H9 (cell line): ENCODE measurements around the gene ENO3. TPM values are rescaled to one million over a fixed set of nuclear protein-coding genes. Genes with fewer than 3 reads are reported as not detected.

Experiments used
- DNase-seq: peaks from one replicate; pipeline ENCODE4 v3.0.0-alpha.2; 2017
- H2AFZ ChIP-seq: one replicate; pipeline ENCODE4 v1.6.1; 2013; ENCODE audit warnings: mild to moderate bottlenecking, low read length, control low read depth, moderate library complexity
- H2AK5ac ChIP-seq: 2 replicates; pipeline ENCODE4 v1.6.1; 2013; ENCODE audit warnings: low read length, control low read depth, mixed read lengths; ENCODE audit not compliant: insufficient read length
- H2BK120ac ChIP-seq: one replicate; pipeline ENCODE4 v1.6.1; 2013; ENCODE audit warnings: low read depth, mild to moderate bottlenecking, low read length, control low read depth, inconsistent platforms; ENCODE audit not compliant: poor library complexity, severe bottlenecking
- H2BK12ac ChIP-seq: 2 replicates; pipeline ENCODE4 v1.6.1; 2013; ENCODE audit warnings: low read length, control low read depth, mixed read lengths, low read depth; ENCODE audit not compliant: insufficient read length
- H2BK15ac ChIP-seq: 2 replicates; pipeline ENCODE4 v1.6.1; 2013; ENCODE audit warnings: low read depth, low read length, control low read depth
- H2BK20ac ChIP-seq: one replicate; pipeline ENCODE4 v1.6.1; 2013; ENCODE audit warnings: low read depth, mild to moderate bottlenecking, low read length, control low read depth, inconsistent platforms; ENCODE audit not compliant: poor library complexity, severe bottlenecking
- H2BK5ac ChIP-seq: 2 replicates; pipeline ENCODE4 v1.6.1; 2013; ENCODE audit warnings: low read length, control low read depth, mixed read lengths; ENCODE audit not compliant: insufficient read length
- H3K14ac ChIP-seq: 2 replicates; pipeline ENCODE4 v1.6.1; 2013; ENCODE audit warnings: low read length, control low read depth; ENCODE audit not compliant: insufficient read depth
- H3K18ac ChIP-seq: 2 replicates; pipeline ENCODE4 v1.6.1; 2013; ENCODE audit warnings: low read depth, mild to moderate bottlenecking, mixed read lengths, low read length, control low read depth; ENCODE audit not compliant: insufficient read length
- H3K23ac ChIP-seq: 2 replicates; pipeline ENCODE4 v1.6.1; 2013; ENCODE audit warnings: low read length, control low read depth, mixed read lengths, low read depth; ENCODE audit not compliant: insufficient read length
- H3K23me2 ChIP-seq: 2 replicates; pipeline ENCODE4 v1.6.1; 2013; ENCODE audit warnings: low read depth, mild to moderate bottlenecking, mixed read lengths, low read length, control low read depth; ENCODE audit not compliant: insufficient read length, poor library complexity, severe bottlenecking
- H3K27ac ChIP-seq: 2 replicates; pipeline ENCODE4 v1.5.1; 2013; ENCODE audit warnings: low read length, control low read depth, mixed read lengths, low read depth; ENCODE audit not compliant: insufficient read length
- H3K27me3 ChIP-seq: 2 replicates; pipeline ENCODE4 v1.6.1; 2013; ENCODE audit warnings: low read length, control low read depth, inconsistent platforms; ENCODE audit not compliant: insufficient read depth
- H3K4ac ChIP-seq: 2 replicates; pipeline ENCODE4 v1.6.1; 2013; ENCODE audit warnings: low read depth, mild to moderate bottlenecking, control low read depth, inconsistent platforms, low read length, moderate library complexity
- H3K4me1 ChIP-seq: 2 replicates; pipeline ENCODE4 v1.6.1; 2013; ENCODE audit warnings: low read length, control low read depth, inconsistent platforms; ENCODE audit not compliant: insufficient read depth
- H3K4me2 ChIP-seq: 2 replicates; pipeline ENCODE4 v1.6.1; 2013; ENCODE audit warnings: low read length, control low read depth, mixed read lengths; ENCODE audit not compliant: insufficient read length, insufficient read depth
- H3K56ac ChIP-seq: 2 replicates; pipeline ENCODE4 v1.6.1; 2013; ENCODE audit warnings: low read depth, mild to moderate bottlenecking, mixed read lengths, low read length, control low read depth; ENCODE audit not compliant: insufficient read length
- H3K79me1 ChIP-seq: 2 replicates; pipeline ENCODE4 v1.6.1; 2013; ENCODE audit warnings: low read depth, mild to moderate bottlenecking, moderate library complexity, low read length, control low read depth, inconsistent platforms; ENCODE audit not compliant: insufficient read depth, poor library complexity, severe bottlenecking
- H3K79me2 ChIP-seq: 2 replicates; pipeline ENCODE4 v1.6.1; 2013; ENCODE audit warnings: low read length, control low read depth, inconsistent platforms; ENCODE audit not compliant: insufficient read depth
- H3K9ac ChIP-seq: 2 replicates; pipeline ENCODE4 v1.6.1; 2013; ENCODE audit warnings: low read length, control low read depth, mixed read lengths; ENCODE audit not compliant: insufficient read length; ENCODE audit errors: extremely low read depth
- H3K9me3 ChIP-seq: one replicate; pipeline ENCODE4 v1.6.1; 2013; ENCODE audit warnings: low read depth, low read length, inconsistent platforms; ENCODE audit not compliant: control insufficient read depth
- H3T11ph ChIP-seq: one replicate; pipeline ENCODE4 v1.6.1; 2013; ENCODE audit warnings: mild to moderate bottlenecking, low read length, control low read depth, inconsistent platforms
- H4K20me1 ChIP-seq: one replicate; pipeline ENCODE4 v1.6.1; 2013; ENCODE audit not compliant: control insufficient read depth, insufficient read length, insufficient read depth
- H4K5ac ChIP-seq: 2 replicates; pipeline ENCODE4 v1.6.1; 2013; ENCODE audit warnings: low read depth, mild to moderate bottlenecking, mixed read lengths, low read length, control low read depth; ENCODE audit not compliant: insufficient read length
- H4K8ac ChIP-seq: replicated peaks from 2 replicates; pipeline ENCODE4 v1.6.1; 2013; ENCODE audit warnings: low read length, control low read depth, mixed read lengths, low read depth; ENCODE audit not compliant: insufficient read length
- H4K91ac ChIP-seq: 2 replicates; pipeline ENCODE4 v1.6.1; 2013; ENCODE audit warnings: low read depth, mild to moderate bottlenecking, moderate library complexity, mixed read lengths, low read length, control low read depth; ENCODE audit not compliant: insufficient read length
- H3K27ac Mint-ChIP-seq, 3 experiments: 2 replicates in 2 of 3; 3 replicates in 1 of 3; pipeline ENCODE4 v1.8.0; 2020 to 2021; ENCODE audit warnings: mixed read lengths in 3 of 3, mild to moderate bottlenecking in 1 of 3, moderate library complexity in 1 of 3
- H3K27me3 Mint-ChIP-seq: 2 replicates; pipeline ENCODE4 v1.8.0; 2021; ENCODE audit warnings: low read depth, mild to moderate bottlenecking, moderate library complexity, mixed read lengths
- H3K36me3 Mint-ChIP-seq, 3 experiments: 2 replicates in 2 of 3; 3 replicates in 1 of 3; pipeline ENCODE4 v1.8.0; 2020 to 2021; ENCODE audit warnings: low read depth in 3 of 3, mixed read lengths in 3 of 3; ENCODE audit not compliant: insufficient read depth in 1 of 3
- H3K4me1 Mint-ChIP-seq, 2 experiments: 2 replicates each; pipeline ENCODE4 v1.8.0; 2020; ENCODE audit warnings: mixed read lengths in 2 of 2
- H3K4me3 Mint-ChIP-seq, 2 experiments: 2 replicates in 1 of 2; 3 replicates in 1 of 2; pipeline ENCODE4 v1.8.0; 2020 to 2021; ENCODE audit warnings: mild to moderate bottlenecking in 2 of 2, mixed read lengths in 2 of 2, moderate library complexity in 1 of 2
- H3K9me3 Mint-ChIP-seq, 2 experiments: 2 replicates in 1 of 2; 3 replicates in 1 of 2; pipeline ENCODE4 v1.8.0; 2020; ENCODE audit warnings: mild to moderate bottlenecking in 2 of 2, mixed read lengths in 2 of 2, moderate library complexity in 1 of 2
- CTCF ChIP-seq: fragments of 200-600 bp; sonication (generic); conservative IDR thresholded peaks from 3 replicates; pipeline ENCODE4 v1.8.0; 2021; ENCODE audit warnings: antibody characterized with exemption, mild to moderate bottlenecking
- WGBS: extraction: QIAGEN DNeasy Blood & Tissue Kit; methylation state at CpG from one replicate; pipeline ENCODE4 v1.1.7; 2013; ENCODE audit warnings: missing lambda C conversion rate, low lambda C conversion rate, mixed read lengths; ENCODE audit not compliant: insufficient read length; ENCODE audit errors: extremely low coverage; 5-methylcytosine and 5-hydroxymethylcytosine counted together
- long read RNA-seq: library from polyadenylated mRNA; unstranded; transcript quantifications from one replicate; pipeline ENCODE4 v2.0.0, GENCODE V29; 2020
- total RNA-seq: library from RNA; stranded (reverse); gene quantifications from 2 replicates; pipeline ENCODE4 v1.2.1, GENCODE V29; 2021

Gene ENO3
- 20.7 and 25.4 TPM in 2 replicates for total RNA-seq
- long read RNA-seq, transcript ENO3-201 (12 exons, 1,521 nt), result major isoform, 13 of 62 reads
- long read RNA-seq, partial matches to known transcripts, result 1 of 62 reads
- long read RNA-seq, other reads (novel, unspliced or antisense), result 48 of 62 reads

GRCh38 chr17:4950746-4951204 is at the start of gene ENO3:
TSS of gene ENO3 (plus strand) at chr17:4951119. CDS start at chr17:4951830, 711 bp downstream.
- Histone ChIP-seq H2BK20ac (no peak within 1 kb of the TSS), H2AFZ (no peak within 1 kb of the TSS), H4K91ac (no peak within 1 kb of the TSS), H4K5ac (no peak within 1 kb of the TSS), H3K9ac (peak within 1 kb of the TSS; percentile 6), H2AK5ac (no peak within 1 kb of the TSS), H3K23ac (no peak within 1 kb of the TSS), H3T11ph (no peak within 1 kb of the TSS), H3K9me3 (no peaks in the 10 kb centered on the region), H2BK5ac (no peak within 1 kb of the TSS), H3K18ac (peak within 1 kb of the TSS; percentile 80), H4K8ac (no peak within 1 kb of the TSS), H3K79me2 (peaks cover 13% of the 10 kb centered on the region; the same call in 1 of the 2 replicates), H3K4me1 (peaks cover 4% of the 10 kb centered on the region; the same call in 1 of the 2 replicates), H2BK15ac (no peak within 1 kb of the TSS), H3K23me2 (peaks cover 23% of the 10 kb centered on the region), H3K79me1 (peaks cover 4% of the 10 kb centered on the region), H3K27me3 (no peaks in the 10 kb centered on the region), H2BK120ac (no peak within 1 kb of the TSS), H3K4me2 (peak within 1 kb of the TSS; percentile 72), H3K14ac (peak within 1 kb of the TSS; percentile 49; the same call in 1 of the 2 replicates), H4K20me1 (no peaks in the 10 kb centered on the region), H3K27ac (no peak within 1 kb of the TSS), H3K4ac (no peak within 1 kb of the TSS), H2BK12ac (no peak within 1 kb of the TSS), H3K56ac (no peak within 1 kb of the TSS)
- Mint-ChIP-seq H3K27ac (peak within 1 kb of the TSS; percentile 84 to 94 (median 93)), H3K4me1 (peaks cover 35 to 36% of the 10 kb centered on the region in 2 experiments), H3K9me3 (peaks cover 0 to 2% of the 10 kb centered on the region in 2 experiments; a peak in 1 of 5 replicates), H3K36me3 (peaks cover 10 to 17% (median 13%) of the 10 kb centered on the region in 3 experiments), H3K4me3 (peak within 1 kb of the TSS; percentile 87 to 95), H3K27me3 (no peaks in the 10 kb centered on the region)
- no peak for TF ChIP-seq CTCF
- WGBS, result no CpG with 5 or more reads among the region's 7 CpGs
- DNase-seq, result peak; percentile 68
